ENCODE data around the gene RC3H2.

The RC3H2 gene

DNA sequence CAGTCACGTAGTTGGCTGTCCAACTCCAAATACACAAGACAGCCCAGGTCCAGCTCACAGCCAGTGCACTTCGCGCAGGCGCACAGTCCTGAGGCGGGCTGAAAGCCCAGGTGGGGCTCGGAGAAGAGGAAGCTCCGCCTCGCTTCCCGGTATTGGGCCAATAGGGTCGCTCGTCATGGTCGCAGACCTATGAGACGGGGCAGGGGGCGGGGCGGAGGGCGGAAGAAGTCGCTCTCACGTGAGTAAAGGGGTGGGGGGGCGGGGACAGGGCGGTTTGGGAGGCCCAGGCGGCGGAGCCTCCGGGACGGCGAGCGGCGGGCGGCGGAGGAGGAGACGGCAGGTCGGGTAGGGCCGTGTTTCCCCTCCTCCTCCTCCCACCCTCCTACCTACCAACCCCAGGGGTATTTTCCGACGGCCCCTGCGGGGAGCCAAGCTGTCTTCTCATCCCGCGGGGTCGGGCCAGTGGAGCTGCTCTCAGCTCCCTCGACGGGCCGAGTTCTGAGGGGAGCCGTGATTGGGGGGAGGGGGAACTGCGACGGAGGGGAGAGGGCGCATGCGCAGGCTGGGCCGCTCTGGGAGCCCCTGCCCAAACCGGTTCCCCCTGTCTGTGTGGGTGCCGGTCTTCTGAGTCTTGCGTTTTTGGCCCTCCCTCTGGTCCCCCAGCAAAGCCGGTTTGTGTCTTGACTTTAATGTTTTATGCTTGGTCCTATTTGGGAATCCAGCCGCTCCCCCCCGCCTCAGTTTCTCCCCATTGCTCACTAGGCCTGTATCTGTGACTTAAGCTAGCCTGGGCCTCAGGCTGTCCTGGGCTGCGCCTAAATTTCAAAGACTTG, 35.8 kb upstream of the RC3H2 start, which contains the start of gene RABGAP1:
Gene RABGAP1, plus strand, starts transcription at position 272 of the 833 bp plus-strand sequence. CDS start 16,040 bp downstream, outside the sequence.
- Histone ChIP-seq H3K9me3 (no peaks in the 10 kb centered on the region), H3K4me3 (ENCODE audit: low read depth in 1 of 2, low read length in 1 of 2) (peak within 1 kb of the TSS; percentile 85 to 96), H3K36me3 (peaks cover 20% of the 10 kb centered on the region), H3K27ac (peak within 1 kb of the TSS; percentile 90), H3K4me1 (ENCODE audit: control insufficient read depth in 1 of 2, insufficient read depth in 1 of 2, low read depth in 1 of 2, low read length in 1 of 2) (peaks cover 18 to 21% of the 10 kb centered on the region in 2 experiments), H3K27me3 (no peaks in the 10 kb centered on the region)
- TF ChIP-seq, protein P1, sequence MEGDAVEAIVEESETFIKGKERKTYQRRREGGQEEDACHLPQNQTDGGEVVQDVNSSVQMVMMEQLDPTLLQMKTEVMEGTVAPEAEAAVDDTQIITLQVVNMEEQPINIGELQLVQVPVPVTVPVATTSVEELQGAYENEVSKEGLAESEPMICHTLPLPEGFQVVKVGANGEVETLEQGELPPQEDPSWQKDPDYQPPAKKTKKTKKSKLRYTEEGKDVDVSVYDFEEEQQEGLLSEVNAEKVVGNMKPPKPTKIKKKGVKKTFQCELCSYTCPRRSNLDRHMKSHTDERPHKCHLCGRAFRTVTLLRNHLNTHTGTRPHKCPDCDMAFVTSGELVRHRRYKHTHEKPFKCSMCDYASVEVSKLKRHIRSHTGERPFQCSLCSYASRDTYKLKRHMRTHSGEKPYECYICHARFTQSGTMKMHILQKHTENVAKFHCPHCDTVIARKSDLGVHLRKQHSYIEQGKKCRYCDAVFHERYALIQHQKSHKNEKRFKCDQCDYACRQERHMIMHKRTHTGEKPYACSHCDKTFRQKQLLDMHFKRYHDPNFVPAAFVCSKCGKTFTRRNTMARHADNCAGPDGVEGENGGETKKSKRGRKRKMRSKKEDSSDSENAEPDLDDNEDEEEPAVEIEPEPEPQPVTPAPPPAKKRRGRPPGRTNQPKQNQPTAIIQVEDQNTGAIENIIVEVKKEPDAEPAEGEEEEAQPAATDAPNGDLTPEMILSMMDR (IDR thresholded peaks at IDR 0.05), result no peak

DNA sequence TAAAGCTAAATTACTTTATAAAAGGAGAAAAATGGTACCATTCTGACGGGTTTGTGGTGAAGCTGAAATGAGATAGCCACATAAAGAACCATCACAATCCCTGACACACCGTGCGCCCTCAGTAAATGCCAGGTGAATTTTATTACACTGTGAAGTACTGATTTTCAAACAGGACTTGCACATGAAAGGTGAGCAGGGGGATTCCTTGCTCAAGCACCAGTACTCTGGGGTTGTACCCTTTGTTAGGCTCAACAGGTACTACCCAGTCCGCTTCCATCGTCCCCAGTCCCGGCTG, 35.2 kb upstream of the RC3H2 start:
- Histone ChIP-seq H3K27ac (peak overlapping the region; percentile 90), H3K27me3 (no peaks in the 10 kb centered on the region), H3K4me1 (ENCODE audit: control insufficient read depth in 1 of 2, insufficient read depth in 1 of 2, low read depth in 1 of 2, low read length in 1 of 2) (peaks cover 18 to 21% of the 10 kb centered on the region in 2 experiments), H3K36me3 (peaks cover 20% of the 10 kb centered on the region), H3K9me3 (no peaks in the 10 kb centered on the region), H3K4me3 (ENCODE audit: low read depth in 1 of 2, low read length in 1 of 2) (peak overlapping the region; percentile 85 to 96)
- TF ChIP-seq, protein P1 (IDR thresholded peaks at IDR 0.05), result no peak

DNA sequence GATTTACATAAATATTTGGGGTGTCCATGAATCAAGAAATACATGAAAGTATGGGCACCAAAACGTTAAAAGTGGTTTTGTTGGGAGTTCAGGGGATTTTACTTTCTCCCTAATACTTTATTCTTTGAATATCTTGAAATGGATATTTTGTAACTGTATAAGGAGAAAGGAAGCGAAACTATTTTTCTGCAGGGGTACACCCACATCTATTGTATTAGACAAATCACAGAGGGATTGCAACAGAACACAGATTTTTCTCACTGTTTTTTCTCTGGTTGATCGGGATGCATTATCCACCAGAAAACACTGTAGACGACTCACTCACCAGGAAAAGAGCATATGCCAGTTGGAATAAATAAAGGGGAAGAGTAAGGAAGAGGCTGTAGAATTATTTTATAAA, 34.4 kb upstream of the RC3H2 start:
- peak overlapping the region; percentile 90 for H3K27ac ChIP-seq
- TF ChIP-seq, protein P1 (IDR thresholded peaks at IDR 0.05), result no peak
- peaks cover 18 to 21% of the 10 kb centered on the region in 2 experiments for H3K4me1 ChIP-seq (ENCODE audit: control insufficient read depth in 1 of 2, insufficient read depth in 1 of 2, low read depth in 1 of 2, low read length in 1 of 2)
- H3K27me3 ChIP-seq, result no peaks in the 10 kb centered on the region
- peaks cover 20% of the 10 kb centered on the region for H3K36me3 ChIP-seq
- H3K9me3 ChIP-seq, result no peaks in the 10 kb centered on the region
- H3K4me3 ChIP-seq (ENCODE audit: low read depth in 1 of 2, low read length in 1 of 2), result no peak overlapping the region

DNA sequence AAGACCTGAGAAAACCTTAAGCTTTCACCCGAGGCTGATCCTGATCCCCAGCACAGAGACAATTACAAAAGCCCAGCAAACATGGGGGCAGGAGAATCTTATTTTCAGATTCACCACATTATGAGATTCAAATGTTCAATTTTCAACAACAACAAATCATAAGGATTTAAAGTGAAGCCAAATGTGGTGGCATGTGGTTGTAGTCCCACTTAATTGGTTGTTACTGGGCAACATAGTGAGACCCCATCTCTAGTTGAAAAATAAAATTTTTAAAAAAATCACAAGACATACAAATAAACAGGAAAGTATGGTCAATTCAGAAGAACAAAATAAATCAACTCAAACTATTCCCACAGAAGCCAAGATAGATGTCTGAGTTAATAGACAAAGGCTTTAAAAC, 31.7 kb upstream of the RC3H2 start:
- H3K27me3 ChIP-seq, result no peaks in the 10 kb centered on the region
- TF ChIP-seq, protein P1 (IDR thresholded peaks at IDR 0.05), result no peak
- H3K36me3 ChIP-seq, result peaks cover 20% of the 10 kb centered on the region
- H3K4me1 ChIP-seq (ENCODE audit: control insufficient read depth in 1 of 2, insufficient read depth in 1 of 2, low read depth in 1 of 2, low read length in 1 of 2), result peaks cover 27 to 28% of the 10 kb centered on the region in 2 experiments
- H3K9me3 ChIP-seq, result no peaks in the 10 kb centered on the region
- no peak overlapping the region for H3K27ac ChIP-seq
- no peak overlapping the region for H3K4me3 ChIP-seq (ENCODE audit: low read depth in 1 of 2, low read length in 1 of 2)

DNA sequence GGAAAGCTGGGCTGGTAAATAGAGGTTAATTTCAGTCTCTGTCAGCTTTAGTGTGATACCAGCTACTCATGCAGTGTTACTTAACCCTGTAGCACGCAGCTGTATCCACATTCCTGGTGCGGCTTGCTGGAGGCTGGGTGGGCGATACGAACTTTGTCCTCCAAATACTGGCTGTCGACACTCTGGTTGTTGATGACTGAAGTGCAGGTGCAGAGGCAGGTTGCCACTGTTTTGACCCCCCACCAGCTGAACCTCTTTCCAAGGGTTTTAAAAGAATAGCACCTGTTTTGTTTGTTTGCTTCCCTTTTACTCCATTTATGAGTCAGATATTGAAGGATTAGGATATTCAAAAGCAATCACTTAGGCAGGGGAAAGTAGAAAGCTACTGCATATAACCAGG, 31.3 kb upstream of the RC3H2 start:
- no peaks in the 10 kb centered on the region for H3K27me3 ChIP-seq
- TF ChIP-seq, protein P1 (IDR thresholded peaks at IDR 0.05), result no peak
- H3K36me3 ChIP-seq, result peaks cover 20% of the 10 kb centered on the region
- H3K27ac ChIP-seq, result no peak overlapping the region
- peaks cover 25 to 27% of the 10 kb centered on the region in 2 experiments for H3K4me1 ChIP-seq (ENCODE audit: control insufficient read depth in 1 of 2, insufficient read depth in 1 of 2, low read depth in 1 of 2, low read length in 1 of 2)
- no peaks in the 10 kb centered on the region for H3K9me3 ChIP-seq
- no peak overlapping the region for H3K4me3 ChIP-seq (ENCODE audit: low read depth in 1 of 2, low read length in 1 of 2)

Data from neutrophil (primary cell).